MM.1S (cell line): Measurements from ENCODE around the gene SMG7.

Experiments
- DNase-seq: peaks from one replicate; pipeline ENCODE4 v3.0.0-alpha.2; 2015
- H2AFZ ChIP-seq: fragments of 300-600 bp; sonication (generic); 2 replicates; pipeline ENCODE4 v1.6.0; 2016; ENCODE audit warnings: antibody characterized with exemption, low read length
- H3F3A ChIP-seq: fragments of 300-600 bp; sonication (generic); 2 replicates; pipeline ENCODE4 v1.6.1; 2016; ENCODE audit warnings: mild to moderate bottlenecking, antibody characterized with exemption, low read length, moderate library complexity, mixed read lengths; ENCODE audit not compliant: insufficient read depth
- H3K27ac ChIP-seq: fragments of 300-600 bp; sonication (generic); 2 replicates; pipeline ENCODE4 v1.5.1; 2016; ENCODE audit warnings: mild to moderate bottlenecking, low read length
- H3K27me3 ChIP-seq: fragments of 300-600 bp; sonication (generic); replicated peaks from 2 replicates; pipeline ENCODE4 v1.6.0; 2016; ENCODE audit warnings: low read length; ENCODE audit not compliant: insufficient read depth
- H3K36me3 ChIP-seq: fragments of 300-600 bp; sonication (generic); replicated peaks from 2 replicates; pipeline ENCODE4 v1.6.1; 2016; ENCODE audit warnings: mild to moderate bottlenecking, low read length, mixed read lengths; ENCODE audit not compliant: insufficient read depth
- H3K4me1 ChIP-seq: fragments of 300-600 bp; sonication (generic); 2 replicates; pipeline ENCODE4 v1.6.1; 2016; ENCODE audit warnings: low read length, mixed read lengths
- H3K4me2 ChIP-seq: fragments of 300-600 bp; sonication (generic); 2 replicates; pipeline ENCODE4 v1.6.0; 2016; ENCODE audit warnings: low read depth, low read length
- H3K4me3 ChIP-seq: fragments of 300-600 bp; sonication (generic); 2 replicates; pipeline ENCODE4 v1.5.1; 2016; ENCODE audit warnings: low read length, mixed read lengths
- H3K79me2 ChIP-seq: fragments of 300-600 bp; sonication (generic); 2 replicates; pipeline ENCODE4 v1.6.1; 2016; ENCODE audit warnings: mixed run types, low read length, mixed read lengths
- H3K9ac ChIP-seq: fragments of 300-600 bp; sonication (generic); 2 replicates; pipeline ENCODE4 v1.6.1; 2016; ENCODE audit warnings: low read length, mixed read lengths
- H3K9me2 ChIP-seq: fragments of 300-600 bp; sonication (generic); replicated peaks from 2 replicates; pipeline ENCODE4 v1.6.1; 2016; ENCODE audit warnings: mild to moderate bottlenecking, low read length, mixed read lengths; ENCODE audit not compliant: insufficient read depth
- H3K9me3 ChIP-seq: fragments of 300-600 bp; sonication (generic); replicated peaks from 2 replicates; pipeline ENCODE4 v1.6.1; 2016; ENCODE audit warnings: mild to moderate bottlenecking, low read length, mixed read lengths; ENCODE audit not compliant: insufficient read depth
- H4K20me1 ChIP-seq: fragments of 300-600 bp; sonication (generic); 2 replicates; pipeline ENCODE4 v1.6.1; 2016; ENCODE audit warnings: mild to moderate bottlenecking, low read length, moderate library complexity, mixed read lengths; ENCODE audit not compliant: insufficient read depth
- EZH2 ChIP-seq: fragments of 300-600 bp; sonication (generic); optimal IDR thresholded peaks from 2 replicates; pipeline ENCODE3; 2017; ENCODE audit warnings: low read depth, mild to moderate bottlenecking, antibody characterized with exemption, low read length, mixed read lengths
- EZH2phosphoT487 ChIP-seq: fragments of 300-600 bp; sonication (generic); IDR thresholded peaks from 2 replicates; pipeline ENCODE4 v1.6.1; 2018; ENCODE audit warnings: antibody characterized with exemption, low read length
- TF ChIP-seq, protein P1 (sequence below): fragments of 300-600 bp; sonication (generic); IDR thresholded peaks from 2 replicates; pipeline ENCODE4 v1.5.1; 2016; ENCODE audit warnings: antibody characterized with exemption, low read length, mixed read lengths

The SMG7 gene

DNA sequence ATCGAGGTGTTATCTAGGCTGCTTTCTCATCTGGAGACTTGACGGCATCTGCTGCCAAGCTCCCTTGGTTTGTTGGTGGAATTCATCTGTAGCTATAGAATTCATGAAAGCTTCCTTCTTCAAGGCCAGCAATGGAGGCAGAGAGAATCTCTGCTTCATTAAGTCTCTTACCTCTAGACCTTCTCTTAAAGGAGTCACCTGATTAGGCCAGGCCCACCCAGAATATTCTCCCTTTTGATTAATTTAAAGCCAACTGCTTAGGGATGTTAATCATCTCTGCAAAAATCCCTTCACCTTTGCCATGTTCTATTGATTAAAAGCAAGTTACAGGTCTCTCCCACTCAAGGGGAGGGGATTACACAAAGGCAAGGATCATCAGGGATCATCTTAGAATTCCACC, 123.2 kb downstream of the SMG7 start:
- Histone ChIP-seq H3K36me3 (no peaks in the 10 kb centered on the region), H3K79me2 (no peaks in the 10 kb centered on the region), H3K4me2 (no peak overlapping the region), H3K4me3 (no peak overlapping the region), H3K27me3 (no peaks in the 10 kb centered on the region), H3K4me1 (peaks cover 35% of the 10 kb centered on the region), H2AFZ (no peak overlapping the region), H3K27ac (no peak overlapping the region), H4K20me1 (no peaks in the 10 kb centered on the region), H3K9ac (no peak overlapping the region), H3K9me3 (no peaks in the 10 kb centered on the region), H3F3A (peaks cover 7% of the 10 kb centered on the region), H3K9me2 (no peaks in the 10 kb centered on the region)
- TF ChIP-seq, protein P1, sequence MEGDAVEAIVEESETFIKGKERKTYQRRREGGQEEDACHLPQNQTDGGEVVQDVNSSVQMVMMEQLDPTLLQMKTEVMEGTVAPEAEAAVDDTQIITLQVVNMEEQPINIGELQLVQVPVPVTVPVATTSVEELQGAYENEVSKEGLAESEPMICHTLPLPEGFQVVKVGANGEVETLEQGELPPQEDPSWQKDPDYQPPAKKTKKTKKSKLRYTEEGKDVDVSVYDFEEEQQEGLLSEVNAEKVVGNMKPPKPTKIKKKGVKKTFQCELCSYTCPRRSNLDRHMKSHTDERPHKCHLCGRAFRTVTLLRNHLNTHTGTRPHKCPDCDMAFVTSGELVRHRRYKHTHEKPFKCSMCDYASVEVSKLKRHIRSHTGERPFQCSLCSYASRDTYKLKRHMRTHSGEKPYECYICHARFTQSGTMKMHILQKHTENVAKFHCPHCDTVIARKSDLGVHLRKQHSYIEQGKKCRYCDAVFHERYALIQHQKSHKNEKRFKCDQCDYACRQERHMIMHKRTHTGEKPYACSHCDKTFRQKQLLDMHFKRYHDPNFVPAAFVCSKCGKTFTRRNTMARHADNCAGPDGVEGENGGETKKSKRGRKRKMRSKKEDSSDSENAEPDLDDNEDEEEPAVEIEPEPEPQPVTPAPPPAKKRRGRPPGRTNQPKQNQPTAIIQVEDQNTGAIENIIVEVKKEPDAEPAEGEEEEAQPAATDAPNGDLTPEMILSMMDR = no peak
- TF ChIP-seq EZH2phosphoT487 (no peak), EZH2 (no peak)
- DNase-seq = no peak

DNA sequence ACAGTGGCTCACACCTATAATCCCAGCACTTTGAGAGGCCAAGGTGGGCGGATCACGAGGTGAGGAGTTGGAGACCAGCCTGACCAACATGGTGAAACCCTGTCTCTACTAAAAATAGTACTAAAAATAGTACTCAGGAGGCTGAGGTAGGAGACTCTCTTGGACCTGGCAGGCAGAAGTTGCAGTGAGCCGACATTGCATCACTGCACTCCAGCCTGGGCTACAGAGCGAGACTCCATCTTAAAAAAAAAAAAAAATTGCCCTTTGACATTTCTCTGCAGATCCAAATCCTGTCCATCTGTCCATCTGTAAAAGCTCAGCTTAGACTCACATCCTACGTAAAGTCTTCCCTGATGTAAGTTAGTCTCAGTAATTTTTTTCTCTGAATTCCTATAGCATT, 124.2 kb downstream of the SMG7 start:
- Histone ChIP-seq H3K9me3 (no peaks in the 10 kb centered on the region), H3K27me3 (no peaks in the 10 kb centered on the region), H3K4me3 (no peak overlapping the region), H2AFZ (no peak overlapping the region), H4K20me1 (no peaks in the 10 kb centered on the region), H3K9me2 (no peaks in the 10 kb centered on the region), H3K4me1 (peaks cover 28% of the 10 kb centered on the region), H3K36me3 (no peaks in the 10 kb centered on the region), H3K27ac (no peak overlapping the region), H3K79me2 (no peaks in the 10 kb centered on the region), H3K9ac (no peak overlapping the region), H3K4me2 (no peak overlapping the region), H3F3A (no peaks in the 10 kb centered on the region; the same call in 1 of the 2 replicates)
- TF ChIP-seq, protein P1 = no peak
- TF ChIP-seq EZH2phosphoT487 = no peak
- TF ChIP-seq EZH2 = no peak
- no peak for DNase-seq

DNA sequence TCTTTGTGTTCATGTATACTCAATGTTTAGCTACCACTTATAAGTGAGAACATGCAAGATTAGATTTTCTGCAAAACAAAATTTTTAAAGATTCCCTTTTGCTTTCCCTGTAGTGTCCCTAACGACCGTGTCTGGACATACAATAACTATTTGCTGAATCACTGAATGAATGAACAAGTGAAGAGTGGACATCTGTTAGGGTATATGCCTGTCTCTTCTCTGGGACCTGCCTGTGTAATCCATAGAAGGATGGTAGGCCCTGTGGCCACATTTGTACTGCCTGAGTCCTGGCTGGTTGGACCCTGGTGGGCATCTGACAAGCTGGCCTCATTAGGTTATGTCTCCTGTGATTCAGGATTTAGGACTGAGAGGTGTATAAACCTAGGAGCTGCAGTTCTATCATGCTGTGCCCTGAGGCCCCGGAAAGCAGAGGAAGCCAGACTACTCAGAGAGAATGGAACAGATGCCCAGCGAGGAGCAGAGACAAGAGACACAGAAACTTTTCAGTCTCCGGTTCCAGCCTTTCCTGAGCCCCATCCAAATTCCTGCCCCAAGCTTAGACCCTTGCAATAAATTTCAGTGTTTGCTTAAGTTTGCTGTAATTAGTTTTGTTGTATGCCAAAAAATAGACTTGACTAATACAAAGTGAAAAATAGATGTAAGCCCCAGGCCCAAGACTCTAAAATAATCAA, 125.5 kb downstream of the SMG7 start:
- Histone ChIP-seq H3K4me2 (peak overlapping the region; percentile 39; the same call in 1 of the 2 replicates), H3F3A (no peaks in the 10 kb centered on the region; the same call in 1 of the 2 replicates), H3K9ac (no peak overlapping the region), H3K27ac (peak overlapping the region; percentile 2; the same call in 1 of the 2 replicates), H3K9me3 (no peaks in the 10 kb centered on the region), H3K79me2 (no peaks in the 10 kb centered on the region), H3K4me1 (peaks cover 25% of the 10 kb centered on the region), H3K4me3 (no peak overlapping the region), H3K36me3 (no peaks in the 10 kb centered on the region), H3K27me3 (no peaks in the 10 kb centered on the region), H3K9me2 (no peaks in the 10 kb centered on the region), H4K20me1 (no peaks in the 10 kb centered on the region), H2AFZ (peak overlapping the region; percentile 8)
- TF ChIP-seq, protein P1 = no peak
- TF ChIP-seq EZH2phosphoT487 (no peak), EZH2 (no peak)
- no peak for DNase-seq
